C1 segment of cervical spinal cord (tissue), 14 donors: Measurements from ENCODE around the gene ZNF8.
"Not testable (repeated sequence)": the region's sequence is repeated elsewhere in the genome, so short reads cannot be mapped to it uniquely, and the experiment has no call there.

Experiments
- DNase-seq, 14 donors: peaks; one replicate each; lab custom pipeline; 2025; lab: John Stamatoyannopoulos, UW

Gene ZNF8

GRCh38 chr19:58278541-58279041 is at the start of gene ZNF8:
Gene ZNF8, plus strand, starts transcription at chr19:58278955. Its CDS starts 127 bp downstream, at chr19:58279082.
- peak; percentile 79 to 98 (median 95) for DNase-seq

DNA sequence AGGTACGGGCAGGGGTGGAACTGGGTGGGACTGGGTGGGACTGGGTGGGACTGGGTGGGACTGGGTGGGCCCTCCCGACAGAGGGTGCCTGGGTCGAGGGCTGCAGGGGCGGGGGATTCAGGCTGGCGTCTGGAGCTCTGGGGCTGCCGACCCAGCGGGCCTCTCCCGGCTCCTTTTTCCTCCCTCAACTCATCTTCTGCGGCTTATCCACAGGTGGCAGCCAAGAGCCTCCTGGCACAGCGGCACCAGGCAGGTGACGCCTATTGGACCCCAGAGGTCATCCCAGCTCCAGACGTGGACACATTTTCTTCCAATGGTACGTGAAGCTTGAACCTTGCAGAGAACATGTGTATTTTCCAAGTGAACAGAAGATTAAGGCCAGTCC is 49.5 kb upstream of the ZNF8 start:
- peak in 6 of 14 donors; percentile 7 to 67 (median 26) for DNase-seq

- DNase-seq = no peak
Observed at GRCh38 chr19:58237324-58237723, 41.4 kb upstream of the ZNF8 start.

DNA sequence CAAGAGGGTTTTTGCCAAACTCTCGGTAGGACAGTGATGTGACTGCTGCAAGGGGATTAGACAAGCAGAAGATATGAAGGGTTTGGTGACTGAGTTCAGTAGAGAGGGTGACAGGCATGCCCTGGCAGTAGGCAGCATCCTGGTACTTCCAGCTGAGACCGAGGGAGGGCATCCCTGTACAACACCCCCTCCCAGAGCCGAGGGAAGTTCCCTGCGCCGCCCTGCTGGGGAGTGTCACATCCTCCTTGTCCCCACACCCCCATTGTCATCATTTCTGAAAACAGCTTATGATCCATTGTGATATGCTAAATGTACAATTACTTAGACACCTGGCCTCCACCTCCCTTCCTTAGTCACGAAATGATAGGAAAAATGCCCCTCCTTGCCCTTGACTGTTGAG is 35.4 kb upstream of the ZNF8 start:
- no peak for DNase-seq

GRCh38 chr19:58248886-58249285 is 29.9 kb upstream of the ZNF8 start:
- DNase-seq = no peak

DNA sequence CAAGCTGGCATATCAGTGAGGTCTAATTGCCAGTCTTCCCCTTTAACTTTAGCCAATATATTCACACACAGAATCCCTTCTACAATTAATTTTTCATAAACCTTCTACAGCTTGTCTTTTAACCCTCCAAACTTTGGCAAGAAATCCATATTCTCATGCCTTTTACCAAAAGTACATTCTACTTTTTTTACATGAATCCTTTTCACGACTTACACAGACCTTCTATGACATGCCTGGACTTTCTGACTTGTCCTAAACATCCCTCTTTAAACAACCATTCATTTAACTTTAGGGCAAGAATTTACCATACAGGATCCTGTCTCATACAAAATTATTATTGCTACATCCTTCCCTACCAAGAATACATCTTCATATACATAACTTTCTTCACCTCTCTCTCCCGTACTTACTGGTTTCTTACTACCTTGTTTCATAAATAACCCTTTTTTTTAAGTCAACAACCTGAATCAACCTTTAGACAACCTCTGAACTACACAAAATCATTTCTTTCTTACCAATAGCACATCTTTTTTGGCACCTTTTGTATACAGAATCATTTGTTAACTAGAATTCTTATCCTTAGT is 26.6 kb upstream of the ZNF8 start:
- DNase-seq = no peak

DNA sequence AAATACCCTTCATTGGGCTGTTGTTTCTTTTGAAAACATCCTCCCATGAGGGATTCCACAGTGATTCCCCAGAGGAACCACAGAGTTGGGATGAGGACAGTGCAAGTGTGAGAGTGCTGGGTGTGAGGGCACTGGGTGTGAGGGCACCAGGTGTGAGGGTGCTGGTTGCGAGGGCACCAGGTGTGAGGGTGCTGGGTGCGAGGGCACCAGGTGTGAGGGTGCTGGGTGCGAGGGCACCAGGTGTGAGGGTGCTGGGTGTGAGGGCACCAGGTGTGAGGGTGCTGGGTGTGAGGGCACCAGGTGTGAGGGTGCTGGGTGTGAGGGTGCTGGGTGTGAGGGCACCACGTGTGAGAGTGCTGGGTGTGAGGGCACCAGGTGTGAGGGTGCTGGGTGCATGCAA is 20.5 kb upstream of the ZNF8 start:
- DNase-seq = not testable (repeated sequence)

GRCh38 chr19:58261600-58261967 is 17.2 kb upstream of the ZNF8 start:
- no peak for DNase-seq

DNA sequence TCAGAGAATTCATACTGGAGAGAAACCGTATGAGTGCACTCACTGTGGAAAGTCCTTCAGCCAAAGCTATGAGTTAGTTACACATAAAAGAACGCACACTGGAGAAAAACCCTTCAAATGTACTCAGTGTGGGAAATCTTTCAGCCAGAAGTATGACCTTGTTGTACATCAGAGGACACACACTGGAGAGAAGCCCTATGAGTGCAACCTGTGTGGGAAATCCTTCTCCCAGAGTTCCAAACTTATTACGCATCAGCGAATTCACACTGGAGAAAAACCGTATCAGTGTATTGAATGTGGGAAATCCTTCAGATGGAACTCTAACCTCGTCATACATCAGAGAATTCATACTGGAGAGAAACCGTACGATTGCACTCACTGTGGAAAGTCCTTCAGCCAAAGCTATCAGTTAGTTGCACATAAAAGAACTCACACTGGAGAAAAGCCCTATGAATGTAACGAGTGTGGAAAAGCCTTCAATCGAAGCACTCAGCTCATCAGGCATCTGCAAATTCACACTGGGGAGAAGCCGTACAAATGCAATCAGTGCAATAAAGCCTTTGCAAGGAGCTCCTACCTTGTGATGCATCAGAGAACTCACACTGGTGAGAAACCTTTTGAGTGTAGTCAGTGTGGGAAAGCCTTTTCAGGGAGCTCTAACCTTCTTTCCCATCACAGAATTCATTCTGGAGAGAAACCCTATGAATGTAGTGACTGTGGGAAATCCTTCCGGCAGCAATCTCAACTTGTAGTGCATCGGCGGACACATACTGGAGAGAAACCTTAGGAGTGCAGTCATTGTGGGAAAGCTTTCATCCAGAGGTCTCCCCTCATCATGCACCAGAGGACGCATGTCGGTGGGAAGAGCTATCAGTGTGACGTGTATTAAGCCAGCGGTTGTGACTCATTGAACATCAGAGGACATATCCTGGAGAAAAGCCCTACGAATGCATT is 16.5 kb upstream of the ZNF8 start:
- no peak for DNase-seq

- DNase-seq = no peak
Observed at GRCh38 chr19:58262922-58263296, 15.8 kb upstream of the ZNF8 start.

DNA sequence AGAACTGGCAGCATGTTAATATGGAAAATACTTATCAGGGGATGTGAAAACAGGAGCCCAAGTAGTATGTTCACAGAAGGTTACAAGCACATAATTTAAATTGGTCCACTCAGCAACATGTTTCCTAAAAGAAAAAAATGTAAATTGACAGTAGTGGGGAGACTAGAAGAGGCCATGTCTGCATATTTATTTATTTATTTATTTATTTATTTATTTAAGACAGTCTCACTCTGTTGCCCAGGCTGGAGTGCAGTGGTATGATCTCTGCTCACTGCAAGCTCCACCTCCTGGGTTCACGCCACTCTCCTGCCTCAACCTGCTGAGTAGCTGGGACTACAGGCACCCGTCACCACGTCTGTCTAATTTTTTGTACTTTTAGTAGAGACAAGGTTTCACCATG is 13.7 kb upstream of the ZNF8 start:
- DNase-seq = no peak

- DNase-seq = no peak
Observed at GRCh38 chr19:58268344-58268743, 10.4 kb upstream of the ZNF8 start.

GRCh38 chr19:58274771-58275201 is 4.0 kb upstream of the ZNF8 start:
- no peak for DNase-seq

GRCh38 chr19:58275564-58275963 is 3.2 kb upstream of the ZNF8 start:
- DNase-seq = no peak

- no peak for DNase-seq
Observed at GRCh38 chr19:58277197-58277596, 1.6 kb upstream of the ZNF8 start.

DNA sequence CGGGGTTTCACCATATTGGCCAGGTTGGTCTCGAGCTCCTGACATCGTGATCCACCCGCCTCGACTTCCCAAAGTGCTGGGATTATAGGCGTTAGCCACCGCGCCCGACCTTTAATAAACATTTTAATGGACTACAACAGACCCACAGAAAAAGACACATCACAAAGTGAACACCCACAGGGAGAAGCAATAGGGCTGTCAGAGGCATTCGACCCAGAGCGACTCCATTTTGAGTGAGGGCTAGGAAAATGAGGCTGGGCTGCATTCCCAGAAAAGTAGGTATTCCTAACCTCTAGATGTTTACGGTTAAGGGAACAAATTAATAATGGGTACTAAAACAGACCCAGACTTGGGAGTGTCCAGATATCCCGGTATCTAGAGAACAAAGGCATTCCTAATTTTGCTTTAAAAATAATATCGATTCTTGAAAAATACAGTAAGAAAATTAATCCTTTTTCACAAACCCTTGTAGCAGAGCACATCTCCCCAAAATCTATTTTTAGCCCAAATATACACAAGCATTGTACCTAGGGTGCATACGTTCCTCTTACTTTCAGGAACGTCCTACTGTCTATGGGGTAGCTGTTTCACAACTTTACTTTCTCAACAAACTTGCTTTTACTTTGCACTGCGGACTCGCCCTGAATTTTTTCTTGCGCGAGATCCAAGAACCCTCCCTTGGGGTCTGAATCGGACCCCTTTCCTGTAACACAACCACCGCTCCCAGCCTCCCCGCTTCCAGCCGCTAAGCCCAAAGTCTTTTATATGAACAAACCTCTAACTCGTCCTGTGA is 811 bp upstream of the ZNF8 start:
- no peak for DNase-seq

- DNase-seq = peak in 12 of 14 donors; percentile 27 to 87 (median 64)
Observed at GRCh38 chr19:58279042-58279924, 528 bp downstream of the ZNF8 start.

GRCh38 chr19:58279925-58280316 is 1.2 kb downstream of the ZNF8 start:
- no peak for DNase-seq

DNA sequence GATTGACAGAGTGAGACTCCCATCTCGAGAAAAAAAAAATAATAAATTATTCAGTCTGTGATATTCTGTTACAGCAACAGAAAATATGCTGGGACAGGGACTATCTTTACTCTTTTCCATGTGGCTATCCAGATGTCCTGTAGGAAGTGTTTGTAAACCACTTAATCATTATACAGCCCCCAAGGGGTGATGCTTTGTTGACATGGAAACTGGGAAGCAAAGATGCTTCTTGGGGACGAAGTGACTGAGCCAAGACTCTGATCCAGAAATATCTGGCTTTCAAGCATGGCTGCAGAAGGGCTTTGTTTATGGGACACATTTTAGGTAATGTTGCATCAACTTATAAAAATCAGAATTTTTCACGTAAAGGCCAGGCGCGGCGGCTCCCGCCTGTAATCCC is 5.4 kb downstream of the ZNF8 start:
- DNase-seq = no peak

- no peak for DNase-seq
Observed at GRCh38 chr19:58291943-58292342, 13.2 kb downstream of the ZNF8 start.

- no peak for DNase-seq
Observed at GRCh38 chr19:58294743-58295374, 16.1 kb downstream of the ZNF8 start.
